Fibroblast of lung (primary cell): ENCODE measurements around the gene CHRND. TPM values are rescaled to one million over a fixed set of nuclear protein-coding genes. Genes with fewer than 3 reads are reported as not detected.

Source experiments
- DNase-seq, 2 donors: peaks; one replicate each; pipeline versions ENCODE4 v3.0.0 to v3.0.0-alpha.2; 2010; ENCODE audit warnings: low read depth in 2 of 2
- H2AFZ ChIP-seq: 2 replicates; pipeline ENCODE4 v1.5.1; 2012; ENCODE audit warnings: low read length, control low read depth, inconsistent platforms
- H3K27ac ChIP-seq: 2 replicates; pipeline ENCODE4 v1.5.1; 2011; ENCODE audit warnings: low read length, control low read depth; ENCODE audit not compliant: insufficient read depth
- H3K27me3 ChIP-seq: 2 replicates; pipeline ENCODE4 v1.5.1; 2011; ENCODE audit warnings: mild to moderate bottlenecking, low read length; ENCODE audit not compliant: control insufficient read depth, insufficient read depth
- H3K36me3 ChIP-seq: 2 replicates; pipeline ENCODE4 v1.5.1; 2011; ENCODE audit warnings: low read length; ENCODE audit not compliant: control insufficient read depth, insufficient read depth
- H3K4me1 ChIP-seq: 2 replicates; pipeline ENCODE4 v1.5.1; 2011; ENCODE audit warnings: low read length; ENCODE audit not compliant: control insufficient read depth, insufficient read depth; ENCODE audit errors: extremely low read depth
- H3K4me2 ChIP-seq: 2 replicates; pipeline ENCODE4 v1.5.1; 2011; ENCODE audit warnings: low read length, control low read depth; ENCODE audit not compliant: insufficient read depth; ENCODE audit errors: extremely low read depth
- H3K4me3 ChIP-seq, 4 experiments: fragments of 200-600 bp in 1 of 4; sonication (generic) in 1 of 4; replicated peaks in 1 of 4; 2 replicates each; pipeline ENCODE4 v1.5.1; 2011 to 2016; ENCODE audit warnings: low read length in 4 of 4, low read depth in 3 of 4, mild to moderate bottlenecking in 3 of 4, control low read depth in 2 of 4, inconsistent platforms in 1 of 4, mixed read lengths in 1 of 4; ENCODE audit not compliant: insufficient read depth in 1 of 4; ENCODE audit errors: control extremely low read depth in 1 of 4
- H3K79me2 ChIP-seq: 2 replicates; pipeline ENCODE4 v1.5.1; 2012; ENCODE audit warnings: mild to moderate bottlenecking, low read length, inconsistent platforms; ENCODE audit not compliant: control insufficient read depth, insufficient read depth
- H3K9ac ChIP-seq: 2 replicates; pipeline ENCODE4 v1.5.1; 2011; ENCODE audit warnings: mild to moderate bottlenecking, low read length, control low read depth; ENCODE audit not compliant: insufficient read depth
- H3K9me3 ChIP-seq: 2 replicates; pipeline ENCODE4 v1.5.1; 2012; ENCODE audit warnings: low read depth, low read length; ENCODE audit not compliant: control insufficient read depth, insufficient read depth
- H4K20me1 ChIP-seq: 2 replicates; pipeline ENCODE4 v1.5.1; 2011; ENCODE audit warnings: low read length; ENCODE audit not compliant: control insufficient read depth, insufficient read depth; ENCODE audit errors: extremely low read depth
- CTCF ChIP-seq, 2 donors: IDR thresholded peaks in 1 of 2; conservative IDR thresholded peaks in 1 of 2; 1 replicate in 1 of 2; 2 replicates in 1 of 2; pipeline ENCODE4 v1.5.1; 2011 to 2012; ENCODE audit warnings: low read length in 2 of 2, control low read depth in 1 of 2, inconsistent platforms in 1 of 2, low read depth in 1 of 2, mild to moderate bottlenecking in 1 of 2
- EZH2 ChIP-seq: IDR thresholded peaks from 2 replicates; pipeline ENCODE4 v1.5.1; 2012; ENCODE audit warnings: low read length, control low read depth, mild to moderate bottlenecking; ENCODE audit errors: missing control alignments
- polyA plus RNA-seq, 2 donors: library from polyadenylated mRNA; depleted of rRNA in 1 of 2; stranded (reverse) in 1 of 2; unstranded in 1 of 2; fragments of >200 nt; gene quantifications; 2 replicates each; pipeline ENCODE4 v1.2.1, GENCODE V29; 2011 to 2012; ENCODE audit warnings: missing spikeins in 1 of 2
- total RNA-seq: library from RNA; depleted of rRNA; stranded (reverse); fragments of >200 nt; gene quantifications from 2 replicates; pipeline ENCODE4 v1.2.1, GENCODE V29; 2014

CHRND gene
- total and polyA plus RNA-seq, 2 donors (not counting 1 experiment from before 2014, with no cell fraction given): not detected

- no peak overlapping the region for H2AFZ ChIP-seq
- H4K20me1 ChIP-seq: no peaks in the 10 kb centered on the region
- H3K27ac ChIP-seq: no peak overlapping the region
- no peak for DNase-seq
- H3K4me1 ChIP-seq: no peaks in the 10 kb centered on the region
- TF ChIP-seq EZH2 (no peak), CTCF (conservative IDR thresholded peaks at IDR 0.05 in 1 of 2, IDR thresholded peaks at IDR 0.05 in 1 of 2; ENCODE audit: low read depth in 1 of 2, low read length in 2 of 2) (no peak)
- no peaks in the 10 kb centered on the region for H3K27me3 ChIP-seq
- no peaks in the 10 kb centered on the region for H3K9me3 ChIP-seq
- no peak overlapping the region for H3K4me2 ChIP-seq
- H3K36me3 ChIP-seq: no peaks in the 10 kb centered on the region
- no peak overlapping the region for H3K9ac ChIP-seq
- H3K4me3 ChIP-seq: no peak overlapping the region
- peaks cover 23% of the 10 kb centered on the region for H3K79me2 ChIP-seq
Observed at GRCh38 chr2:232547991-232548390, 22.0 kb downstream of the CHRND start.

- no peak for DNase-seq
- H3K27me3 ChIP-seq: no peaks in the 10 kb centered on the region
- H3K79me2 ChIP-seq: peaks cover 41% of the 10 kb centered on the region
- TF ChIP-seq EZH2: no peak
- no peak for TF ChIP-seq CTCF (conservative IDR thresholded peaks at IDR 0.05 in 1 of 2, IDR thresholded peaks at IDR 0.05 in 1 of 2; ENCODE audit: low read depth in 1 of 2, low read length in 2 of 2)
- peak overlapping the region; percentile 76 for H3K4me2 ChIP-seq
- peak overlapping the region; percentile 77 to 95 (median 90) for H3K4me3 ChIP-seq
- H3K9me3 ChIP-seq: no peaks in the 10 kb centered on the region
- H3K9ac ChIP-seq: peak overlapping the region; percentile 99
- no peaks in the 10 kb centered on the region for H4K20me1 ChIP-seq
- H3K36me3 ChIP-seq: no peaks in the 10 kb centered on the region
- H2AFZ ChIP-seq: peak overlapping the region; percentile 84
- no peaks in the 10 kb centered on the region for H3K4me1 ChIP-seq
- H3K27ac ChIP-seq: peak overlapping the region; percentile 97
Observed at GRCh38 chr2:232549655-232550353, 23.8 kb downstream of the CHRND start.

GRCh38 chr2:232550354-232551249 is 24.6 kb downstream of the CHRND start, which contains the start of the genes EIF4E2 and TIGD1:
Gene EIF4E2 (plus strand): TSS chr2:232550689. CDS start chr2:232550725, 36 bp downstream.
Gene TIGD1 (minus strand): TSS chr2:232550557. CDS start chr2:232549882, 675 bp downstream.
- TF ChIP-seq EZH2 (no peak), CTCF (conservative IDR thresholded peaks at IDR 0.05 in 1 of 2, IDR thresholded peaks at IDR 0.05 in 1 of 2; ENCODE audit: low read depth in 1 of 2, low read length in 2 of 2) (no peak)
- Histone ChIP-seq H3K4me1 (no peaks in the 10 kb centered on the region), H2AFZ (peak within 1 kb of the TSS; percentile 84), H3K4me2 (peak within 1 kb of the TSS; percentile 95), H3K9ac (peak within 1 kb of the TSS; percentile 99), H3K36me3 (no peaks in the 10 kb centered on the region), H3K4me3 (peak within 1 kb of the TSS; percentile 77 to 95 (median 90)), H3K9me3 (no peaks in the 10 kb centered on the region), H3K27me3 (no peaks in the 10 kb centered on the region), H3K27ac (peak within 1 kb of the TSS; percentile 97), H3K79me2 (peaks cover 49% of the 10 kb centered on the region), H4K20me1 (no peaks in the 10 kb centered on the region)
- DNase-seq: peak; percentile 93 to 95
